Natural killer cell (primary cell): ENCODE data around the gene KRTAP21-3. TPM values are rescaled to one million over a fixed set of nuclear protein-coding genes. Genes with fewer than 3 reads are reported as not detected.
"Not testable (repeated sequence)": the region's sequence is repeated elsewhere in the genome, so short reads cannot be mapped to it uniquely, and the experiment has no call there.

Experiments used
- ATAC-seq, 3 donors: fragments of 150-1000 bp in 2 of 3; fragments of 200-7000 bp in 1 of 3; cut with Tn5 transposase; 1 replicate in 1 of 3; 2 replicates in 2 of 3; pipeline ENCODE4 v1.10.0; 2021; ENCODE audit warnings: mild to moderate bottlenecking in 2 of 3, moderate library complexity in 2 of 3
- DNase-seq, 2 donors: peaks; one replicate each; pipeline versions ENCODE4 v3.0.0 to v3.0.0-alpha.2; 2013 to 2021; ENCODE audit warnings: mixed read lengths in 1 of 2
- H3K27ac ChIP-seq: one replicate; pipeline ENCODE4 v1.5.1; 2013; ENCODE audit warnings: mild to moderate bottlenecking, low read length
- H3K27me3 ChIP-seq: one replicate; pipeline ENCODE4 v1.6.1; 2013; ENCODE audit warnings: low read length; ENCODE audit not compliant: control insufficient read depth, insufficient read depth
- H3K36me3 ChIP-seq: one replicate; pipeline ENCODE4 v1.6.1; 2013; ENCODE audit warnings: low read length; ENCODE audit not compliant: control insufficient read depth, insufficient read depth
- H3K4me1 ChIP-seq: one replicate; pipeline ENCODE4 v1.6.1; 2013; ENCODE audit warnings: low read length; ENCODE audit not compliant: control insufficient read depth, insufficient read depth
- H3K4me3 ChIP-seq: one replicate; pipeline ENCODE4 v1.5.1; 2013; ENCODE audit warnings: low read length
- H3K9me3 ChIP-seq: one replicate; pipeline ENCODE4 v1.6.1; 2013; ENCODE audit warnings: low read length; ENCODE audit not compliant: control insufficient read depth, insufficient read depth
- H3K27ac Mint-ChIP-seq, 2 donors: one replicate each; pipeline ENCODE4 v1.8.0; 2022; ENCODE audit warnings: mild to moderate bottlenecking in 2 of 2, mixed read lengths in 2 of 2, moderate library complexity in 1 of 2
- H3K27me3 Mint-ChIP-seq, 2 donors: one replicate each; pipeline ENCODE4 v1.8.0; 2022; ENCODE audit warnings: low read depth in 2 of 2, mixed read lengths in 2 of 2
- H3K36me3 Mint-ChIP-seq: one replicate; pipeline ENCODE4 v1.8.0; 2022; ENCODE audit warnings: mixed read lengths
- H3K4me1 Mint-ChIP-seq, 2 donors: one replicate each; pipeline ENCODE4 v1.8.0; 2022; ENCODE audit warnings: mixed read lengths in 2 of 2
- H3K4me3 Mint-ChIP-seq: one replicate; pipeline ENCODE4 v1.8.0; 2022; ENCODE audit warnings: mild to moderate bottlenecking, moderate library complexity, mixed read lengths
- H3K9me3 Mint-ChIP-seq, 2 donors: one replicate each; pipeline ENCODE4 v1.8.0; 2022; ENCODE audit warnings: mixed read lengths in 2 of 2
- CTCF ChIP-seq: fragments of 200-600 bp; IDR thresholded peaks from one replicate; pipeline ENCODE4 v1.8.0; 2022; ENCODE audit warnings: antibody characterized with exemption
- WGBS: methylation state at CpG from one replicate; pipeline ENCODE4 v1.1.7; 2013; ENCODE audit warnings: missing lambda C conversion rate; ENCODE audit not compliant: insufficient coverage; 5-methylcytosine and 5-hydroxymethylcytosine counted together
- intact Hi-C: fragments of 100-400 bp; cut with micrococcal nuclease; formaldehyde crosslinking; loops from one replicate; pipeline ENCODE4 v1.14.2; 2022
- total RNA-seq, 4 donors: library from RNA; stranded (reverse); fragments of 120-200 nt in 1 of 4; gene quantifications; one replicate each; pipeline versions ENCODE4 v1.2.3 to v1.2.4, GENCODE V29; 2013 to 2022

KRTAP21-3 gene
- total RNA-seq: not detected
- total RNA-seq (2013): not detected

DNA sequence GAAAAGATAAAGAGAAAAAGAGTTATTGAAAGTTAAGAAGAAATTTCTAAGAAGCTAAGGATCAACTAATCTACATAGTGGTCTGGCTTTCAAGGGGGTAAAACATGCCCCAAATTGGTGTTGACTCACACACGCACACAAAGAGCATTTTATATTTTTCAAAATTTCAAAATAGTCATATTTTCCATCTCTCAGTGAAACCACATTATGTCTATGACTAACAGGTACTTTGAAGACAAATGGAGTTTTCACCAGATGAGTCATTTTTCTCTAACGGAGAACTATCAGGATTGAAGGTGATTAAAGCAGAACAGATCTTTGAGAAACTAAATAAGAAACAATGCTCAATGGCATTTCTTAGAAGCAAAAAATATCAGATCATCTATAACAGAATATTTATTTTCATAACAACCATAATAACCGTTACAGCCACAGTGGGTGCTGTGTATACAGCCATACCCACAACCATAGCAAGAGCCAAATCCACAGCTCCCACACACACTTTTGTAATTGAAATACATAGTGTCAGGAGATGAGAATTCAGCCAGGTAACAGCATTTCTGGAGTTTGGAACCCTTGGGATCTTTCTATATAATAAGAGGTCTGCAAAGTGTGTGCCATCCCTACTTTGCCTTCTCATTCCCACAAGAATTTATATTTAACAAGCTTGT, at the start of gene KRTAP21-3:
KRTAP21-3 (minus strand) TSS at position 539 of the 671 bp plus-strand sequence; CDS start at position 521, 18 bp downstream.
- Histone ChIP-seq H3K4me3 (no peak within 1 kb of the TSS), H3K36me3 (no peaks in the 10 kb centered on the region), H3K27ac (no peak within 1 kb of the TSS), H3K4me1 (no peaks in the 10 kb centered on the region), H3K9me3 (no peaks in the 10 kb centered on the region), H3K27me3 (no peaks in the 10 kb centered on the region)
- H3K27me3 Mint-ChIP-seq: no peaks in the 10 kb centered on the region
- H3K4me1 Mint-ChIP-seq: no peaks in the 10 kb centered on the region
- TF ChIP-seq CTCF: no peak
- H3K36me3 Mint-ChIP-seq: no peaks in the 10 kb centered on the region
- DNase-seq (no peak), ATAC-seq (no peak)
- no peak within 1 kb of the TSS for H3K27ac Mint-ChIP-seq
- H3K9me3 Mint-ChIP-seq: peaks cover 9 to 14% of the 10 kb centered on the region in 2 donors
- intact Hi-C loops: no loop called here
- 71% methylated on average over 2 of the region's 3 CpGs for WGBS
- no peak within 1 kb of the TSS for H3K4me3 Mint-ChIP-seq

DNA sequence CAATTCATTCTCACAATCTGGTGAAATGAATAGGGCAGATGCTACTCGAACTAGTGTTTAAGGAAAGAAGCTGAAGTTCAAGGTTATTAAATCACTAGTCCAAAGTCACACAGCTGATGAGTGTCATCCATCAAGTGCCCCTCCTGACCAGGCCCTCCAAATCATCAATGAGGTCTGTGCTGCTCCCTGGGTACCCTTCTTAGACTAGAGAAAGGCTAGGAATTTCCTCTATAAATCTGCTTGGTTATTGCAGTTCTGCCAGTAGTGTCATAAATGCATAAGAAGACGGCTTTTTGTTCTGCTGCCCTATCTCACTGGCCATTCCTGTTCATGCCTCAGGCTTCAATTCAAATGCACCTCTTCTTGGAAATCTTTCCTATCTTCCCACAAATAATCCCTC, 42.2 kb upstream of the KRTAP21-3 start:
- H3K27me3 Mint-ChIP-seq: no peaks in the 10 kb centered on the region
- no peak for TF ChIP-seq CTCF
- Histone ChIP-seq H3K4me3 (no peak overlapping the region), H3K4me1 (no peaks in the 10 kb centered on the region), H3K9me3 (no peaks in the 10 kb centered on the region), H3K36me3 (no peaks in the 10 kb centered on the region), H3K27ac (no peak overlapping the region), H3K27me3 (no peaks in the 10 kb centered on the region)
- H3K4me3 Mint-ChIP-seq: no peak overlapping the region
- H3K4me1 Mint-ChIP-seq: no peaks in the 10 kb centered on the region
- H3K9me3 Mint-ChIP-seq: peaks cover 13 to 17% of the 10 kb centered on the region in 2 donors
- no peak overlapping the region for H3K27ac Mint-ChIP-seq
- DNase-seq (no peak), ATAC-seq (no peak)
- WGBS: 96% methylated on average over 2 of the region's 2 CpGs
- intact Hi-C loops: no loop called here
- no peaks in the 10 kb centered on the region for H3K36me3 Mint-ChIP-seq

DNA sequence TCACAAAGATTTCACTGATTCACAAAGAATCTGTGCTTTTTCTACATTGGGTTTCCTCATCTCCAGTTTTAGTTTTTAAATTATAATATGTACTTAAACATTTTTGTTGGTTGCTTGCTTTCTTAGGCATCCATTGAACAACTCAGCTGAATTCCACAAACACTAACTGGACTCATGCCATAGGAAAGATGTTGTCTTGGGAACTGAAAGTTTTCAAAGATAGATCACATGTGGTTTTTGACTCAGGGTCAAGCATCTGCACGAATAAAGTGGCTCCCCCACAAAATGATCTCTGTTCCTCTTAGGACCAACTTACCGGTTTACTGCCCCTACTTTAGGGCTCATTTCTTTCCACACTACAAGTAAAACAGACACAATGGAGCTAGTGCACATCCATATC, 39.7 kb upstream of the KRTAP21-3 start:
- H3K4me1 ChIP-seq: no peaks in the 10 kb centered on the region
- ATAC-seq: no peak
- Mint-ChIP-seq H3K4me1 (no peaks in the 10 kb centered on the region), H3K4me3 (no peak overlapping the region), H3K36me3 (no peaks in the 10 kb centered on the region), H3K27ac (no peak overlapping the region), H3K9me3 (peaks cover 11 to 14% of the 10 kb centered on the region in 2 donors), H3K27me3 (no peaks in the 10 kb centered on the region)
- no peaks in the 10 kb centered on the region for H3K36me3 ChIP-seq
- TF ChIP-seq CTCF: no peak
- H3K9me3 ChIP-seq: no peaks in the 10 kb centered on the region
- intact Hi-C loops: no loop called here
- 67% methylated on average over 2 of the region's 2 CpGs for WGBS
- no peak for DNase-seq
- no peak overlapping the region for H3K27ac ChIP-seq
- H3K4me3 ChIP-seq: no peak overlapping the region
- no peaks in the 10 kb centered on the region for H3K27me3 ChIP-seq

DNA sequence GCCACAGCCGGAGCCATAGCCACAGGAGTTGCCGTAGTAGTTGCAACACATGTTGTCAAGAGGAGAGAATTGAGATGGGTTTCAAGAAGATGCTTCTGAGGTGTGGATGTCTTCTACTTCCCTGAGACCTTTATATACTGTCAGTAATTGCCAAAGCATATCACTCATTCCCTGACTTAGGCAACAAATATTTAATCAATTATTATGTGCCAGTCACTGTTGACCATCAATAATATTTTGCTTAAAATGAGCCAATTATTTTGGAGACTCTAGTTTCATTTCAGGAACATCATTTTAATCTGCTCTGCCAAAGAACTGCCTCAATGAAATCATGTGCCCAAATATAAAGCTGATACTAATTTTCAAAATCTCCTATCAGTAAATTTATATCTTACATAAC, 36.8 kb upstream of the KRTAP21-3 start, which contains the start of gene KRTAP21-1:
KRTAP21-1 (minus strand) TSS at position 101 of the 400 bp plus-strand sequence; CDS start at position 51, 50 bp downstream.
- H3K9me3 ChIP-seq, ATAC-seq, H3K27me3 Mint-ChIP-seq, H3K36me3 Mint-ChIP-seq, H3K27me3 ChIP-seq, H3K27ac Mint-ChIP-seq, H3K4me1 Mint-ChIP-seq, H3K4me3 Mint-ChIP-seq, intact Hi-C loops, H3K4me1 ChIP-seq, H3K4me3 ChIP-seq, H3K27ac ChIP-seq, H3K36me3 ChIP-seq, DNase-seq: not testable (repeated sequence)
- peaks cover 12 to 20% of the 10 kb centered on the region in 2 donors for H3K9me3 Mint-ChIP-seq
- WGBS: no CpG with 5 or more reads among the region's 2 CpGs
